Tibial nerve (tissue), 4 donors: ENCODE measurements around the gene RBCK1. TPM values are rescaled to one million over a fixed set of nuclear protein-coding genes. Genes with fewer than 3 reads are reported as not detected.
A peak's percentile ranks its signal among the peaks of the same experiment; 100 is the strongest.

Source experiments
- DNase-seq, 2 donors: peaks; one replicate each; pipeline ENCODE4 v3.0.0-alpha.2; 2019; ENCODE audit warnings: low spot score in 2 of 2
- H3K27ac ChIP-seq, 4 donors: fragments of 200-600 bp; sonication (generic) in 3 of 4; one replicate each; pipeline ENCODE4 v1.5.1; 2017 to 2019; ENCODE audit warnings: mild to moderate bottlenecking in 1 of 4
- H3K27me3 ChIP-seq, 2 donors: fragments of 200-600 bp; sonication (generic) in 1 of 2; one replicate each; pipeline versions ENCODE4 v1.5.1 to v1.6.0; 2017 to 2019
- H3K36me3 ChIP-seq, 3 donors: fragments of 200-600 bp; sonication (generic); one replicate each; pipeline ENCODE4 v1.5.1; 2018 to 2019
- H3K4me1 ChIP-seq, 4 donors: fragments of 200-600 bp; sonication (generic) in 3 of 4; one replicate each; pipeline ENCODE4 v1.5.1; 2017 to 2019
- H3K4me3 ChIP-seq, 4 donors: fragments of 200-600 bp; sonication (generic) in 3 of 4; one replicate each; pipeline ENCODE4 v1.5.1; 2017 to 2019; ENCODE audit warnings: mild to moderate bottlenecking in 1 of 4, moderate library complexity in 1 of 4
- H3K9me3 ChIP-seq, 4 donors: fragments of 200-600 bp; sonication (generic) in 3 of 4; one replicate each; pipeline ENCODE4 v1.5.1; 2017 to 2019
- CTCF ChIP-seq, 5 experiments: fragments of 200-600 bp in 3 of 5; fragments of 450-650 bp in 2 of 5; sonication (generic) in 3 of 5; IDR thresholded peaks; one replicate each; pipeline ENCODE4 v1.5.1; 2016 to 2019; ENCODE audit warnings: antibody characterized with exemption in 5 of 5, mild to moderate bottlenecking in 3 of 5, moderate library complexity in 2 of 5
- EP300 ChIP-seq, 2 donors: sonication (generic); formaldehyde crosslinking; IDR thresholded peaks; one replicate each; pipeline ENCODE4 v1.6.1; 2017; ENCODE audit warnings: antibody characterized with exemption in 2 of 2, mild to moderate bottlenecking in 1 of 2
- POLR2A ChIP-seq, 2 donors: fragments of 450-650 bp; IDR thresholded peaks; one replicate each; pipeline ENCODE4 v1.6.1; 2017; ENCODE audit warnings: antibody characterized with exemption in 2 of 2, mild to moderate bottlenecking in 2 of 2, moderate library complexity in 2 of 2
- WGBS, 2 donors: methylation state at CpG; one replicate each; pipeline ENCODE4 v1.1.5; 2018; 5-methylcytosine and 5-hydroxymethylcytosine counted together
- total RNA-seq, 4 donors: library from RNA; depleted of rRNA; stranded (reverse); fragments of >200 nt; gene quantifications; one replicate each; pipeline ENCODE4 v1.1.0, GENCODE V29; 2016

Gene RBCK1
- total RNA-seq, 4 donors from 2014 or later = 93.5 to 149 (median 118) TPM

- 85 to 90% methylated on average over 13 of the region's 13 CpGs for WGBS, 2 donors
- H3K36me3 ChIP-seq = peaks cover 0 to 91% (median 23%) of the 10 kb centered on the region in 3 donors
Observed at GRCh38 chr20:432208-432607, 24.1 kb downstream of the RBCK1 start.

GRCh38 chr20:432677-433299 lies 24.7 kb downstream of the RBCK1 start:
- H3K9me3 ChIP-seq = no peaks in the 10 kb centered on the region
- H3K4me1 ChIP-seq = no peaks in the 10 kb centered on the region
- peak overlapping the region in 1 of 4 donors; percentile 19 for H3K27ac ChIP-seq
- H3K36me3 ChIP-seq = peaks cover 0 to 91% (median 25%) of the 10 kb centered on the region in 3 donors
- no peaks in the 10 kb centered on the region for H3K27me3 ChIP-seq
- WGBS, 2 donors = 83 to 88% methylated on average over 10 to 11 of the region's 11 CpGs
- no peak for DNase-seq
- TF ChIP-seq EP300 (IDR thresholded peaks at IDR 0.05) (no peak), CTCF (IDR thresholded peaks at IDR 0.05) (no peak), POLR2A (IDR thresholded peaks at IDR 0.05) (no peak)
- H3K4me3 ChIP-seq = no peak overlapping the region

More at GRCh38 chr20:432208-432607, 24.1 kb downstream of the RBCK1 start:
- H3K27me3 ChIP-seq = no peaks in the 10 kb centered on the region
- no peaks in the 10 kb centered on the region for H3K4me1 ChIP-seq
- no peak for DNase-seq
- no peak overlapping the region for H3K4me3 ChIP-seq
- H3K9me3 ChIP-seq = no peaks in the 10 kb centered on the region
- no peak overlapping the region for H3K27ac ChIP-seq
- TF ChIP-seq POLR2A (IDR thresholded peaks at IDR 0.05) = no peak
- TF ChIP-seq CTCF (IDR thresholded peaks at IDR 0.05) = no peak
- TF ChIP-seq EP300 (IDR thresholded peaks at IDR 0.05) = no peak

DNA sequence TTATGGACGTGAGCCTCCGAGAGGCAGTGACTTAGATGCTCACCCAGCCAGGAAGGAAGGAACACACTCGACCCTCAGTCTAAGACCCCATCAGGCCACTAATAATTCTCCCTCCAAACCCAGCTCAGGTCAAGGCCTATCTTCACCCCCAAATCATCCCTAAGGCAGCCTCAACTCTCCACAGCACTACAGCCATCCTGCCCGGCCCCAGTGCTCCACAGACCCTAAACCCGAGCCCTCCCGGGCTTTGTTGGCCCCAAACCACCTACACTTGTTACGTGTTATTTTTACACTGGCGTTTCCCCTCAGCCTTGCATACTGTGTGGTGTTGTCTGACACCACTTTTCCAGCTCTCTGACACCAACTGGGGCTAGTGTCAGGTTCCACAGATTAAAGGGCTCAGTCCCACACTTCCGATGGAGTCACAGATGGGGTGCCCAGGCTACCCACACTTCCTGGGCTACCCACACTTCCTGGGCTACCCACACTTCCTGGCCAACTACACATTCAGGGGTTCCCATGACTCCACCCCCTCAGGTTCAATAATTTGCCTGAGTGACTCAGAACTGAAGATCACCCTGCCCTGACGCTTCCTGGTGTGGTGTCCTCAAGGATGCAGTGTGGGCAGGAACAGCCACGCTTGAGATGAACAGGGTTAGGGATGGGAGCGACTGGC lies 25.3 kb downstream of the RBCK1 start:
- Histone ChIP-seq H3K27ac (peak overlapping the region in 1 of 4 donors; percentile 19), H3K27me3 (no peaks in the 10 kb centered on the region), H3K36me3 (peaks cover 0 to 91% (median 31%) of the 10 kb centered on the region in 3 donors), H3K9me3 (no peaks in the 10 kb centered on the region), H3K4me1 (peaks cover 0 to 2% (median 0%) of the 10 kb centered on the region in 4 donors), H3K4me3 (no peak overlapping the region)
- TF ChIP-seq CTCF (IDR thresholded peaks at IDR 0.05) (no peak), POLR2A (IDR thresholded peaks at IDR 0.05) (no peak), EP300 (IDR thresholded peaks at IDR 0.05) (no peak)
- DNase-seq = no peak
- 69 to 79% methylated on average over 12 of the region's 12 CpGs for WGBS, 2 donors

GRCh38 chr20:434221-434620 lies 26.1 kb downstream of the RBCK1 start:
- no peak for TF ChIP-seq CTCF (IDR thresholded peaks at IDR 0.05)
- no peak for TF ChIP-seq POLR2A (IDR thresholded peaks at IDR 0.05)
- no peak for TF ChIP-seq EP300 (IDR thresholded peaks at IDR 0.05)
- Histone ChIP-seq H3K4me1 (peaks cover 0 to 10% (median 2%) of the 10 kb centered on the region in 4 donors), H3K36me3 (peaks cover 0 to 91% (median 36%) of the 10 kb centered on the region in 3 donors), H3K4me3 (no peak overlapping the region), H3K27ac (no peak overlapping the region), H3K9me3 (no peaks in the 10 kb centered on the region), H3K27me3 (no peaks in the 10 kb centered on the region)
- DNase-seq = no peak
- WGBS, 2 donors = 64 to 67% methylated on average over 11 of the region's 11 CpGs
